Mucosa of stomach (tissue), 1 donor: Measurements from ENCODE around the gene SPAG5.
"Not testable (repeated sequence)": the region's sequence is repeated elsewhere in the genome, so short reads cannot be mapped to it uniquely, and the experiment has no call there.

Experiments used
- H3K27me3 ChIP-seq: one replicate; pipeline ENCODE4 v1.7.0; 2013; ENCODE audit warnings: mild to moderate bottlenecking, low read length; ENCODE audit not compliant: control insufficient read depth, insufficient read depth
- H3K36me3 ChIP-seq: one replicate; pipeline ENCODE4 v1.7.0; 2013; ENCODE audit warnings: low read length; ENCODE audit not compliant: control insufficient read depth, insufficient read depth
- H3K4me1 ChIP-seq: one replicate; pipeline ENCODE4 v1.7.0; 2013; ENCODE audit warnings: mild to moderate bottlenecking, low read length; ENCODE audit not compliant: control insufficient read depth, insufficient read depth
- H3K4me3 ChIP-seq: one replicate; pipeline ENCODE4 v1.7.0; 2013; ENCODE audit warnings: low read length
- H3K9ac ChIP-seq: one replicate; pipeline ENCODE4 v1.7.0; 2013; ENCODE audit warnings: mild to moderate bottlenecking, low read length, moderate library complexity
- H3K9me3 ChIP-seq: one replicate; pipeline ENCODE4 v1.7.0; 2013; ENCODE audit warnings: mild to moderate bottlenecking, low read length, moderate library complexity; ENCODE audit not compliant: control insufficient read depth
- donor health status: Pancreatic carcinoma.

The SPAG5 gene

GRCh38 chr17:28576758-28577465 lies 21.9 kb downstream of the SPAG5 start, which contains the start of gene ALDOC:
TSS of gene ALDOC (minus strand) at chr17:28576895. CDS start at chr17:28575532, 1,363 bp downstream.
- no peaks in the 10 kb centered on the region for H3K36me3 ChIP-seq
- H3K4me3 ChIP-seq, result peak within 1 kb of the TSS; percentile 17
- peaks cover 25% of the 10 kb centered on the region for H3K4me1 ChIP-seq
- H3K9me3 ChIP-seq, result no peaks in the 10 kb centered on the region
- H3K9ac ChIP-seq, result no peak within 1 kb of the TSS
- H3K27me3 ChIP-seq, result no peaks in the 10 kb centered on the region

GRCh38 chr17:28576016-28576415 lies 22.8 kb downstream of the SPAG5 start:
- H3K9ac ChIP-seq, H3K27me3 ChIP-seq, H3K36me3 ChIP-seq, H3K4me3 ChIP-seq, H3K9me3 ChIP-seq: not testable (repeated sequence)
- peaks cover 25% of the 10 kb centered on the region for H3K4me1 ChIP-seq

GRCh38 chr17:28575126-28575795 lies 23.6 kb downstream of the SPAG5 start:
- Histone ChIP-seq H3K27me3 (no peaks in the 10 kb centered on the region), H3K9me3 (no peaks in the 10 kb centered on the region), H3K9ac (no peak overlapping the region), H3K4me1 (peaks cover 26% of the 10 kb centered on the region), H3K4me3 (no peak overlapping the region), H3K36me3 (no peaks in the 10 kb centered on the region)

GRCh38 chr17:28574526-28574925 lies 24.3 kb downstream of the SPAG5 start:
- Histone ChIP-seq H3K9ac (no peak overlapping the region), H3K4me1 (peaks cover 29% of the 10 kb centered on the region), H3K36me3 (no peaks in the 10 kb centered on the region), H3K4me3 (no peak overlapping the region), H3K9me3 (no peaks in the 10 kb centered on the region), H3K27me3 (no peaks in the 10 kb centered on the region)

GRCh38 chr17:28573966-28574480 lies 24.8 kb downstream of the SPAG5 start:
- Histone ChIP-seq H3K27me3 (no peaks in the 10 kb centered on the region), H3K4me3 (no peak overlapping the region), H3K36me3 (no peaks in the 10 kb centered on the region), H3K4me1 (peaks cover 29% of the 10 kb centered on the region), H3K9ac (no peak overlapping the region), H3K9me3 (no peaks in the 10 kb centered on the region)

GRCh38 chr17:28573521-28573920 lies 25.3 kb downstream of the SPAG5 start:
- Histone ChIP-seq H3K36me3 (no peaks in the 10 kb centered on the region), H3K27me3 (no peaks in the 10 kb centered on the region), H3K4me1 (peaks cover 29% of the 10 kb centered on the region), H3K4me3 (no peak overlapping the region), H3K9me3 (no peaks in the 10 kb centered on the region), H3K9ac (no peak overlapping the region)

GRCh38 chr17:28573040-28573380 lies 25.8 kb downstream of the SPAG5 start:
- Histone ChIP-seq H3K9me3 (no peaks in the 10 kb centered on the region), H3K27me3 (no peaks in the 10 kb centered on the region), H3K4me3 (no peak overlapping the region), H3K36me3 (no peaks in the 10 kb centered on the region), H3K9ac (peak overlapping the region; percentile 87), H3K4me1 (peaks cover 29% of the 10 kb centered on the region)

GRCh38 chr17:28572259-28573039 lies 26.4 kb downstream of the SPAG5 start:
- H3K36me3 ChIP-seq, result no peaks in the 10 kb centered on the region
- peaks cover 29% of the 10 kb centered on the region for H3K4me1 ChIP-seq
- no peaks in the 10 kb centered on the region for H3K9me3 ChIP-seq
- H3K27me3 ChIP-seq, result no peaks in the 10 kb centered on the region
- H3K4me3 ChIP-seq, result peak overlapping the region; percentile 43
- peak overlapping the region; percentile 87 for H3K9ac ChIP-seq

GRCh38 chr17:28571361-28572122 lies 27.3 kb downstream of the SPAG5 start, which contains the start of gene PIGS:
TSS of gene PIGS (minus strand) at chr17:28571524. CDS start at chr17:28571496, 28 bp downstream.
- H3K36me3 ChIP-seq, result no peaks in the 10 kb centered on the region
- H3K9me3 ChIP-seq, result no peaks in the 10 kb centered on the region
- H3K4me1 ChIP-seq, result peaks cover 23% of the 10 kb centered on the region
- peak within 1 kb of the TSS; percentile 87 for H3K9ac ChIP-seq
- H3K27me3 ChIP-seq, result no peaks in the 10 kb centered on the region
- H3K4me3 ChIP-seq, result peak within 1 kb of the TSS; percentile 43

GRCh38 chr17:28570716-28571360 lies 28.0 kb downstream of the SPAG5 start:
- no peaks in the 10 kb centered on the region for H3K9me3 ChIP-seq
- H3K36me3 ChIP-seq, result no peaks in the 10 kb centered on the region
- peak overlapping the region; percentile 43 for H3K4me3 ChIP-seq
- peak overlapping the region; percentile 87 for H3K9ac ChIP-seq
- peaks cover 23% of the 10 kb centered on the region for H3K4me1 ChIP-seq
- H3K27me3 ChIP-seq, result no peaks in the 10 kb centered on the region

GRCh38 chr17:28569446-28569845 lies 29.4 kb downstream of the SPAG5 start:
- Histone ChIP-seq H3K36me3 (no peaks in the 10 kb centered on the region), H3K4me1 (peaks cover 23% of the 10 kb centered on the region), H3K9me3 (no peaks in the 10 kb centered on the region), H3K9ac (no peak overlapping the region), H3K4me3 (no peak overlapping the region), H3K27me3 (no peaks in the 10 kb centered on the region)
